Lower leg skin (tissue), 4 donors: ENCODE results near the gene MT1X. TPM values are rescaled to one million over a fixed set of nuclear protein-coding genes. Genes with fewer than 3 reads are reported as not detected.
A peak's percentile ranks its signal among the peaks of the same experiment; 100 is the strongest.

ENCODE experiments used
- DNase-seq, 2 donors: peaks; one replicate each; pipeline ENCODE4 v3.0.0-alpha.2; 2019; ENCODE audit warnings: low spot score in 2 of 2
- H3K4me3 ChIP-seq: fragments of 200-600 bp; sonication (generic); 2 replicates; pipeline ENCODE4 v1.5.1; 2017; ENCODE audit warnings: mild to moderate bottlenecking, low read depth; ENCODE audit not compliant: poor library complexity, severe bottlenecking
- POLR2A ChIP-seq, 2 donors: fragments of 450-650 bp; IDR thresholded peaks; one replicate each; pipeline ENCODE4 v1.6.1; 2016 to 2017; ENCODE audit warnings: antibody characterized with exemption in 2 of 2, mild to moderate bottlenecking in 1 of 2, moderate library complexity in 1 of 2
- WGBS, 2 donors: methylation state at CpG; one replicate each; pipeline ENCODE4 v1.1.5; 2018; 5-methylcytosine and 5-hydroxymethylcytosine counted together
- intact Hi-C: fragments of 100-400 bp; cut with DNase I; formaldehyde crosslinking; loops from one replicate; pipeline ENCODE4 v1.15.0; 2023; ENCODE audit warnings: low total_unique reads
- total RNA-seq, 4 donors: library from RNA; depleted of rRNA; stranded (reverse); fragments of >200 nt; gene quantifications; one replicate each; pipeline ENCODE4 v1.1.0, GENCODE V29; 2016
- TF ChIP-seq, protein P1 (sequence below), 3 donors: fragments of 450-650 bp; IDR thresholded peaks; one replicate each; pipeline ENCODE4 v1.5.1; 2016; ENCODE audit warnings: antibody characterized with exemption in 3 of 3, mild to moderate bottlenecking in 3 of 3, moderate library complexity in 2 of 3

Gene MT1X
- total RNA-seq, result 1,000 to 10,000 TPM; 1,041 to 3,584 (median 2,610) TPM

DNA sequence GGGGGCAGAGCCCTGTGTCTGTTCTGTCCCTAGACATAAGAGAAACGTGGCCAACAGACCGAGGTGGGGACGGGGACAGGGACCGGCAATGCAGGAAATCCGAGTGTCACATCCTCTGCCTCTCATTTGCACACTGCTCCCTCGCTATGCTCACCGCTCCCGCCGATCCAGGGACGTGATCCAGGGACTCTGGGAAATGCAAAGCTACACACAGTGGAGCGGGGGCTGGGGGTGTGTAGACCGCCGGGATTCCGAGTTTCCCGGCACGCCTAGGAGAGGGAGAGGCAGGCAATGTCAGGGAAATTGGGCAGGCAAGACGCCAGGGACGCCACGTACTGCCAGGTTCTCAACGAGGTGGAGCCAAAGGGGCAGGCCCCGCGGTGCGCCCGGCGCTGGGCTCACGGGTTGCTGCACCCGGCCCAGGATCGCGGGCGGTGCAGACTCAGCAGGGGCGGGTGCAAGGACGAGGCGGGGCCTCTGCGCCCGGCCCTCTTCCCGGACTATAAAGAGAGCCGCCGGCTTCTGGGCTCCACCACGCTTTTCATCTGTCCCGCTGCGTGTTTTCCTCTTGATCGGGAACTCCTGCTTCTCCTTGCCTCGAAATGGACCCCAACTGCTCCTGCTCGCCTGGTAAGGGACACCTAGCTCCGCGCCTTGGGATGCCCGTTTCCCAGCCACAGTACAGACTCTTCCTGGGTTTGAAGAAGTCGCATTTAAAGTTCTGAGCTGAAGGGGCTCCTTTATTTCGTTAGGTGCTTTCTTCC, at the start of gene MT1X:
Gene MT1X, plus strand, starts transcription at position 532 of the 764 bp plus-strand sequence. Its CDS starts 71 bp downstream, at position 603.
- 0% methylated on average over 31 to 32 of the region's 49 CpGs for WGBS, 2 donors
- DNase-seq, result peak; percentile 93 to 99
- peak in 1 of 2 donors; percentile 86 for TF ChIP-seq POLR2A (IDR thresholded peaks at IDR 0.05)
- TF ChIP-seq, protein P1, sequence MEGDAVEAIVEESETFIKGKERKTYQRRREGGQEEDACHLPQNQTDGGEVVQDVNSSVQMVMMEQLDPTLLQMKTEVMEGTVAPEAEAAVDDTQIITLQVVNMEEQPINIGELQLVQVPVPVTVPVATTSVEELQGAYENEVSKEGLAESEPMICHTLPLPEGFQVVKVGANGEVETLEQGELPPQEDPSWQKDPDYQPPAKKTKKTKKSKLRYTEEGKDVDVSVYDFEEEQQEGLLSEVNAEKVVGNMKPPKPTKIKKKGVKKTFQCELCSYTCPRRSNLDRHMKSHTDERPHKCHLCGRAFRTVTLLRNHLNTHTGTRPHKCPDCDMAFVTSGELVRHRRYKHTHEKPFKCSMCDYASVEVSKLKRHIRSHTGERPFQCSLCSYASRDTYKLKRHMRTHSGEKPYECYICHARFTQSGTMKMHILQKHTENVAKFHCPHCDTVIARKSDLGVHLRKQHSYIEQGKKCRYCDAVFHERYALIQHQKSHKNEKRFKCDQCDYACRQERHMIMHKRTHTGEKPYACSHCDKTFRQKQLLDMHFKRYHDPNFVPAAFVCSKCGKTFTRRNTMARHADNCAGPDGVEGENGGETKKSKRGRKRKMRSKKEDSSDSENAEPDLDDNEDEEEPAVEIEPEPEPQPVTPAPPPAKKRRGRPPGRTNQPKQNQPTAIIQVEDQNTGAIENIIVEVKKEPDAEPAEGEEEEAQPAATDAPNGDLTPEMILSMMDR (IDR thresholded peaks at IDR 0.05), result no peak
- intact Hi-C loops, result loop anchor here (10.0 kb wide), 1 partner anchor 77 kb away; the partner anchor contains the start of gene MT2A
- H3K4me3 ChIP-seq, result peak within 1 kb of the TSS; percentile 92

DNA sequence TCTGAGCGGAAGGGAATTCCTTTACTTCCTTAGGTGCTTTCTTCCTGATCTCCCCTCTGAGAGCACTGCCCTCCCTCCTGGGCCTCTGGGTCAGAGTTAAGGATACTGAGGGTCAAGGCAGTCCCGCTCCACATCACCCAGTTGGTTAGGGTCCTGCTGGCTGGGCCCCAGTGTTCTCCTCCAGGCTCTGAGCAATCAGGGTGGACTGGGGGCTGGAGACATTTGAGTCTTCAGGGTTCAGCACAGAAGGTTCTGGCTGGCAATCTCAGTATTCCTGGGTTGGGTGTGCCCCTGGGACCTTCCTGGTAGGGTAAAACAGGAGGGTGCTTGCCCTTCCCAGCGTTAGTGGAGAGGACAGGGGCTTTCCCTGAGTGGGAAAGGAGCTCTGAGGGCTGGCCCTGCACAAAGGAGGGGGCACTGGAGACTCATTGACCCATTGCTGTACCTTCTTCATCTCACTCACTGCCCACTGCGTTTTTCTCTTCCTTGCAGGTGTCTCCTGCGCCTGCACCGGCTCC, 49.4 kb upstream of the MT1X start:
- WGBS, 2 donors, result 26 to 39% methylated on average over 6 of the region's 6 CpGs
- no peak for DNase-seq
- intact Hi-C loops, result no loop called here
- peak overlapping the region; percentile 21 for H3K4me3 ChIP-seq
- TF ChIP-seq POLR2A (IDR thresholded peaks at IDR 0.05), result no peak
- TF ChIP-seq, protein P1 (IDR thresholded peaks at IDR 0.05), result no peak

DNA sequence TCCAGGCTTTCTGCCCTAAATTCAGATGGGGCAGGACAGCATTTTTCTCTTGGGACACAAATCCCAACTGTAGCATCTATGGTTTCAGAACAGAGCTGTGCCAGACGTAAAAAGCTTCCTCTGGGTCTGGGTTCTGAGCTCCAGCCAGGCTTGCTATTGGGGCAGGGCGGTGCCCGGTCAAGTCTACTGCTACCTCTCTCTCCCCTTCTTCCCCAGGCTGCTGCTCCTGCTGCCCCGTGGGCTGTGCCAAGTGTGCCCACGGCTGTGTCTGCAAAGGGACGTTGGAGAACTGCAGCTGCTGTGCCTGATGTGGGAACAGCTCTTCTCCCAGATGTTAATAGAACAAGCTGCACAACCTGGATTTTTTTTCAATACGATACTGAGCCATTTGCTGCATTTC, 48.7 kb upstream of the MT1X start:
- intact Hi-C loops, result no loop called here
- TF ChIP-seq, protein P1 (IDR thresholded peaks at IDR 0.05), result no peak
- no peak for TF ChIP-seq POLR2A (IDR thresholded peaks at IDR 0.05)

DNA sequence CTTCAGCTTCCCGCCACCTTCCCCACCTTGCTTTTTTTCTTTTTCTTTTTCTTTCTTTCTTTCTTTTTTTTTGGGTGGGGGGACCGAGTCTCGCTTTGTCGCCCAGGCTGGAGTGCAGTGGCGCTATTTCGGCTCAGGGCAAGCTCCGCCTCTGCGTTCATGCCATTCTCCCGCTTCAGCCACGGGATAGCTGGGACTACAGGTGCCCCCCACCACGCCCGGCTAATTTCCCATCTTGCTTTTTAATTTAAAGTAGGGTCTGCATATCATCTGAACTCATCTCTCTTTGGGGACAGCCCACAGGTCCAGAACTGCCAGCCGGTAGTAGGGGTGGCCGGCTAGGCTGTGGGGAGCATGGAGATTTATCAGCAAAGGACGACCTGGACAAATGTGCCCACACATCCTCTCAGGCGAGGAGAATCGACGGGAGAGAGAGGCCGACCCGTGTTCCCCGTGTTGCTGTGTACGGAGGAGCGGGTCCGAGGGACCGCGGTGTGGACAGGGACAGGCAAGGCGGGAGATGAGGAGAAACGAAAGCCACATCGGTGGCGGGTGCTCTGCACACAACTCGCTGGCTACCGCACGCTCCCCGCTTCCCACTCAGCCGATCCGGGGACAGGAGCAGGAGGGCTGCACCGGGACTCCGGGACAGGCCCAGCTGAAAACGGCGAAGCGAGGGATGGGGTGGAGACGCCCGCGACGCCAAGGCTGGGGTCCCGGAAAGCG, 47.4 kb upstream of the MT1X start:
- TF ChIP-seq, protein P1 (IDR thresholded peaks at IDR 0.05), result no peak
- TF ChIP-seq POLR2A (IDR thresholded peaks at IDR 0.05), result no peak
- H3K4me3 ChIP-seq, result no peak overlapping the region
- no peak for DNase-seq
- intact Hi-C loops, result no loop called here
- WGBS, 2 donors, result 68 to 79% methylated on average over 40 to 47 of the region's 47 CpGs

More for the DNA sequence above, 48.7 kb upstream of the MT1X start:
- H3K4me3 ChIP-seq, result no peak overlapping the region
- no peak for DNase-seq
- 32 to 54% methylated on average over 7 of the region's 7 CpGs for WGBS, 2 donors

DNA sequence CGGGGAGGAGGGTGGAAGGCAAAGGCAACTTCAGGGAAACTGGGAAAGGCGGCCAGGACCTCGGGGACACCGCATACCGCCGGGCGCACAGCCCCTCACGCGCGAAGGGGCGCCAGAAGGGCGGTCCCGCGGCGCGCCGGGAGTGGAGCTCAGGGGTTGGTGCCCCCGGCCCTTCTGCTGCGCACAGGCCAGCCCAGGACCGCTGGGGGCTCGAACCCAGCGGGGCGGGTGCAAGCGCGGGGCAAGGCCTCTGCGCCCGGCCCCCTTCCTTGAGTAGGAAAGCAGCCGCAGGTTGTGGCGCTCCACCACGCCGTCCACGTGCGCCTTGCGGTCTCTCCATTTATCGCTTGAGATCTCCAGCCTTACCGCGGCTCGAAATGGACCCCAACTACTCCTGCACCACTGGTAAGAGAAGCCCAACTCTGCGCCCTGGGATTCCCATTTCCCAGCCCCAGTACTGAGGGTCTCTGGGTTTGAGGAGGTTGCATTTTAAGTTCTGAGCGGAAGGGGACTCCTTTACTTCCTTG, 46.8 kb upstream of the MT1X start:
- no peak for DNase-seq
- 63 to 67% methylated on average over 29 to 31 of the region's 40 CpGs for WGBS, 2 donors
- intact Hi-C loops, result no loop called here
- no peak overlapping the region for H3K4me3 ChIP-seq
- no peak for TF ChIP-seq POLR2A (IDR thresholded peaks at IDR 0.05)
- TF ChIP-seq, protein P1 (IDR thresholded peaks at IDR 0.05), result no peak
